Measurements from ENCODE around the gene TDO2.
"Not testable (repeated sequence)": the region's sequence is repeated elsewhere in the genome, so short reads cannot be mapped to it uniquely, and the experiment has no call there.

Gene TDO2

DNA sequence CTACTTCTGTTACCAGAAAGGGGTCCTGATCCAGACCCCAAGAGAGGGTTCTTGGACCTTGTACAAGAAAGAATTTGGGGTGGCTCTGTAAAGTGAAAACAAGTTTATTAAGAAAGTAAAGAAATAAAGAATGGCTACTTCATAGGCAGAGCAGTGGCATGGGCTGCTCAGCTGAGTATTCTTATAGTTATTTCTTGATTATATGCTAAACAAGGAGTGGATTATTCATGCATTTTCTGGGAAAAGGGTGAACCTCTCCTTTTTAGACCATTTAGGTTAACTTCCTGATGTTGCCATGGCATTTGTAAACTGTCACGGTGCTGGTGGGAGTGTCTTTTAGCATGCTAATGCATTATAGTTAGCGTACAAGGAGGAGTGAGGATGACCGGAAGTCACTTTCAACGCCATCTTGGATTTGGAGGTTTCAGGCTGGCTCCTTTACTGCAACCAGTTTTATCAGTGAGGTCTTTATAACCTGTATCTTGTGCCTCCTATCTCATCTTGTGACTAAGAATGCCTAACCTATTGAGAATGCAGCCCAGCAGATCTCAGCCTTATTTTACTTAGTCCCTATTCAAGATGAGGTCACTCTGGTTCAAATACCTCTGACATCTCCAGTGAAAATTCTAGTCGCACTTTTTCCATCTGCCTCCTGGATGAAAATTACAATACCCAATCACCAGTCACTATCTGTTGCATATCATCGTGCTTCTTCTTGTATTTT lies 15.5 kb upstream of the TDO2 start:
- H3K4me3 ChIP-seq (ENCODE audit: control insufficient read depth, low read depth, low read length) = no peak overlapping the region
- TF ChIP-seq, protein P1, sequence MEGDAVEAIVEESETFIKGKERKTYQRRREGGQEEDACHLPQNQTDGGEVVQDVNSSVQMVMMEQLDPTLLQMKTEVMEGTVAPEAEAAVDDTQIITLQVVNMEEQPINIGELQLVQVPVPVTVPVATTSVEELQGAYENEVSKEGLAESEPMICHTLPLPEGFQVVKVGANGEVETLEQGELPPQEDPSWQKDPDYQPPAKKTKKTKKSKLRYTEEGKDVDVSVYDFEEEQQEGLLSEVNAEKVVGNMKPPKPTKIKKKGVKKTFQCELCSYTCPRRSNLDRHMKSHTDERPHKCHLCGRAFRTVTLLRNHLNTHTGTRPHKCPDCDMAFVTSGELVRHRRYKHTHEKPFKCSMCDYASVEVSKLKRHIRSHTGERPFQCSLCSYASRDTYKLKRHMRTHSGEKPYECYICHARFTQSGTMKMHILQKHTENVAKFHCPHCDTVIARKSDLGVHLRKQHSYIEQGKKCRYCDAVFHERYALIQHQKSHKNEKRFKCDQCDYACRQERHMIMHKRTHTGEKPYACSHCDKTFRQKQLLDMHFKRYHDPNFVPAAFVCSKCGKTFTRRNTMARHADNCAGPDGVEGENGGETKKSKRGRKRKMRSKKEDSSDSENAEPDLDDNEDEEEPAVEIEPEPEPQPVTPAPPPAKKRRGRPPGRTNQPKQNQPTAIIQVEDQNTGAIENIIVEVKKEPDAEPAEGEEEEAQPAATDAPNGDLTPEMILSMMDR (conservative IDR thresholded peaks at IDR 0.05; ENCODE audit: control insufficient read depth, insufficient read depth, low read depth, low read length) = no peak
- no peak for DNase-seq (ENCODE audit: low read depth)

DNA sequence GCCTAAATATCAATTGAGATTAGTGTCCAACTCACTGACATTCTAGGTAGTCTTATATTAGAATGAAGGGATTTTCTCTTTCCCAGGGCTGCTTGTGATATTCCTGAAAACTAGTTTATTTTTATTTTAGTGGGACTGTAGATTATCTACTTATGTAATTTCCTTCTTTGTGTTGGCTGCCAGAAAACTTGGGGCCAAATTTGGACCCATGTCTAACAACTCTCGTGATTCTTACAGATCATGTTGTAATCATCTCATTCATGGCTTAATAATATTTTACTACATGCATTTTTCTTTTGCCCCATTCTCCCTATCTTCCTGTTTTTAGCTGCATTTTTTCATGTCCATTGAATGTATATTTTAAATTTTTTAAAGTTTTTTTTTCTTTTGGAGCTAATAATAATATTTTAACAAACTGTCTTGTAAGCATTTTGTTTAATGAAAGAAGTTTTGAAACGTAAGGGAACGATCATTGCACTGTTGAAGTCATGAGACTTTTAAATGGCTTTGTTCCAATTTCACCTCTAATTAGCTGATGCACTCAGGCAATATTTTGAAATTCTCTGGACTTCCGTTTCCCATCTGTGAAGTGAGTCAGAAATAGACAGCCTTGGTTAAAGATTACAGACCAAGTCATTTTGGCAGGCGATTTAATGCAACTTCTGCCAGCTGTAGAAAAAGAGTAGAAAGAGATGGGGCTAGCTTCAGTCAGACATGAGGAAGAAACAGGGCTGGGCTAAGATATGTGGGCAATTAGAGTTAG lies 14.3 kb upstream of the TDO2 start:
- DNase-seq (ENCODE audit: low read depth) = peak; percentile 96
- TF ChIP-seq, protein P1 (conservative IDR thresholded peaks at IDR 0.05; ENCODE audit: control insufficient read depth, insufficient read depth, low read depth, low read length) = no peak
- H3K4me3 ChIP-seq (ENCODE audit: control insufficient read depth, low read depth, low read length) = no peak overlapping the region

DNA sequence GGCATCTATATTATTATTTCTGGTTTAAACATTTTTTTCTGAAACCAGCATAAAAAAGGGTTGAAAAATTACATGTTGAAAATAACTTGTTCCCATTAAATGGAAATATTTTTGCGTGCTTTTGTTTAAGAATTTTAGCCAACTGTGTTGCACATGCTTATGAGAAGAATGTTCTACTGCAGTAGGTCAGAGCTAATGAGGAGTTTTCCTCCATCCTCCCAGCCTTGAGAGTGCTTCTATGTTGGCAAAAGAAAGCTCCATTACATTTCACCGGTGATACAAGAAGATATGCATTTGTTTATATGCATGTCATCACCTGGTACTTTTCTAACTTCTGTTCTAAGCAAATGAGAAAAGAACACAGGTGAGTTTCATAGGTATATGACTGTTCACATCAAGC lies 13.6 kb upstream of the TDO2 start:
- no peak overlapping the region for H3K4me3 ChIP-seq (ENCODE audit: control insufficient read depth, low read depth, low read length)
- TF ChIP-seq, protein P1 (conservative IDR thresholded peaks at IDR 0.05; ENCODE audit: control insufficient read depth, insufficient read depth, low read depth, low read length) = no peak
- DNase-seq (ENCODE audit: low read depth) = no peak

DNA sequence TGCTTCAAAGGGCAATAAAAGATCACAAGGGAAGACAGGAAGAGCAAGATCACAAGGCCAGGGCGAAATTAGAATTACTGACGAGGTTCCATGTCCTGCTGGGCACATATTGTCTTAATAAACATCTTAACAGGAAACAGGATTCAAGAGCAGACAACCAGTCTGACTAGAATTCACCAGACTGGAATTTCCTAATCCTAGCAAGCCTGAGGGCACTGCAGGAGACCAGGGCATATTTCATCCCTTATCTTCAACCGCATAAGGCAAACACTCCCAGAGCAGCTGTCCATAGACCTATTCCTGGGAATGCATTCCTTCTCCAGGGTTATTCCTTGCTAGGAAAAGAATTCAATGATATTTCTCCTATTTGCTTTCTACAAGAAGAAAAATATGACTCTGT lies 12.4 kb upstream of the TDO2 start:
- TF ChIP-seq, protein P1 (conservative IDR thresholded peaks at IDR 0.05; ENCODE audit: control insufficient read depth, insufficient read depth, low read depth, low read length) = no peak
- peak; percentile 18 for DNase-seq (ENCODE audit: low read depth)

DNA sequence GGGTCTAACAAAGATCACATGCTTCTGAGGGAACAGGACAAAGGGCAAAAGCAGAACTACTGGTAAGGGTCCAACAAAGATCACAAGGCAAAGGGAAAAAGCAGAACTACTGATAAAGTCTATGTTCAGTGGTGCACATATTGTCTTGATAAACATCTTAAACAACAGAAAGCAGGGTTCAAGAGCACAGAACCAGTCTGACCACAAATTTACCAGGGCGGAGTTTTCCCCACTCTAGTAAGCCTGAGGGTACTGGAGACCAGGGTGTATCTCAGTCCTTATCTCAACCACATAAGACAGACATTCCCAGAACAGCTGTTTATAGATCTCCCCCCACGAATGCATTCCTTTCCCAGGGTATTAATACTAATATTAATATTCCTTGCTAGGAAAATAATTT lies 5.1 kb upstream of the TDO2 start:
- DNase-seq (ENCODE audit: low read depth); H3K4me3 ChIP-seq (ENCODE audit: control insufficient read depth, low read depth, low read length): not testable (repeated sequence)

More for the DNA sequence above, 12.4 kb upstream of the TDO2 start:
- no peak overlapping the region for H3K4me3 ChIP-seq (ENCODE audit: control insufficient read depth, low read depth, low read length)

DNA sequence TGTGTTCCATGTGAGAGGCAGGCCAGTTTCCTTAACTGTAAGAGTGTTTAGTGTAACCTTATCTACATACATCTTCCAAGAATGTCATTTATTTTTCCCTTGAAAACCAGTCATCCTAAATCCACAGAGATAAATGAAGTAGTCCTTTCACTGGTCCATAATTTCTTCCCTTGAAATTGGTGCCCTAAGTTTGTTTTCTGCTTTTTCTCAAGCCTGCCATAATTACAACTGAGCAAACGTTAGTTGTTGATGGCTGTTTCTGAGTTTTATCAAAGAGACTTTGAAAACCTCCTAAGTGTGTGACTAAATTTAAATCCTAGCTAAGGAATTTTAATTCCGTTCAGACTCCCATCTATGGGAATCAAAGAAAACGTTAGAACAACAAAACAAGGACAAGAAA lies 3.6 kb upstream of the TDO2 start:
- no peak overlapping the region for H3K4me3 ChIP-seq (ENCODE audit: control insufficient read depth, low read depth, low read length)
- no peak for DNase-seq (ENCODE audit: low read depth)
- TF ChIP-seq, protein P1 (conservative IDR thresholded peaks at IDR 0.05; ENCODE audit: control insufficient read depth, insufficient read depth, low read depth, low read length) = no peak

DNA sequence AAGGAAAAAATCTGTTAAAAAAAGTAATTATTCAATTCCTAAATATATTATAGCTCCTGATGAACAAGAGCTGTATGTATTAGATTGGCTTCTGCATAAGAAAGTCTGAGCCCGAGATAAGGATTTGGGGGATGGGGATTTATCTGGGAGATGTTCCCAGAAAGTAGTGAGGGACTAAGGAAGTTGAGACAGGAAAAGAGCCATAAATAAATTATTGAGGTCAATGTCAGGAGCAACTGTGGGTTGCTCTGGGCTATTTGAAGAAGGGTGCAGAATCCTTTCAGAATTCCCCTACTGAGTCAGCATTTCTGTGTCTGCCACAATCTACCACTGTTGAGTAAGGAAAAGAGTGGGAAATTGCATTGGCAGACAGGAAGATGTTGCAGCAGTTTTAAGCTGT lies 3.1 kb upstream of the TDO2 start:
- DNase-seq (ENCODE audit: low read depth) = peak; percentile 71
- TF ChIP-seq, protein P1 (conservative IDR thresholded peaks at IDR 0.05; ENCODE audit: control insufficient read depth, insufficient read depth, low read depth, low read length) = no peak
- H3K4me3 ChIP-seq (ENCODE audit: control insufficient read depth, low read depth, low read length) = no peak overlapping the region

All from fibroblast of mammary gland (primary cell).